ENCODE data around the gene SEBOX. TPM values are rescaled to one million over a fixed set of nuclear protein-coding genes. Genes with fewer than 3 reads are reported as not detected.

Gene SEBOX
- total RNA-seq, 4 donors from 2014 or later: not detected

- DNase-seq: no peak
These were observed 20.5 kb downstream of the SEBOX start for GRCh38 chr17:28344435-28344901.

GRCh38 chr17:28344011-28344410 lies 21.0 kb downstream of the SEBOX start:
- Histone ChIP-seq H3K27me3 (no peaks in the 10 kb centered on the region), H3K9me3 (no peaks in the 10 kb centered on the region), H3K36me3 (no peaks in the 10 kb centered on the region), H3K27ac (no peak overlapping the region), H3K4me1 (no peaks in the 10 kb centered on the region), H3K4me3 (no peak overlapping the region)
- no peak for DNase-seq
- intact Hi-C loops (cut with DNase I; ENCODE audit: low total_unique reads): no loop called here
- TF ChIP-seq POLR2A (IDR thresholded peaks at IDR 0.05) (no peak), CTCF (IDR thresholded peaks at IDR 0.05) (no peak)

More at GRCh38 chr17:28344435-28344901, 20.5 kb downstream of the SEBOX start:
- Histone ChIP-seq H3K27me3 (no peaks in the 10 kb centered on the region), H3K36me3 (no peaks in the 10 kb centered on the region), H3K4me1 (no peaks in the 10 kb centered on the region), H3K4me3 (no peak overlapping the region), H3K9me3 (no peaks in the 10 kb centered on the region), H3K27ac (no peak overlapping the region)
- intact Hi-C loops (cut with DNase I; ENCODE audit: low total_unique reads): no loop called here
- no peak for TF ChIP-seq POLR2A (IDR thresholded peaks at IDR 0.05)
- no peak for TF ChIP-seq CTCF (IDR thresholded peaks at IDR 0.05)

- no peak for DNase-seq
- no peak overlapping the region for H3K4me3 ChIP-seq
- H3K27me3 ChIP-seq: no peaks in the 10 kb centered on the region
- no peaks in the 10 kb centered on the region for H3K36me3 ChIP-seq
- intact Hi-C loops (cut with DNase I; ENCODE audit: low total_unique reads): no loop called here
- no peaks in the 10 kb centered on the region for H3K4me1 ChIP-seq
- TF ChIP-seq CTCF (IDR thresholded peaks at IDR 0.05): no peak
- TF ChIP-seq POLR2A (IDR thresholded peaks at IDR 0.05): no peak
- H3K9me3 ChIP-seq: no peaks in the 10 kb centered on the region
- no peak overlapping the region for H3K27ac ChIP-seq
These were observed 21.5 kb downstream of the SEBOX start for GRCh38 chr17:28343491-28343932.

GRCh38 chr17:28342313-28342712 lies 22.7 kb downstream of the SEBOX start:
- H3K27me3 ChIP-seq: no peaks in the 10 kb centered on the region
- DNase-seq: no peak
- intact Hi-C loops (cut with DNase I; ENCODE audit: low total_unique reads): no loop called here
- H3K36me3 ChIP-seq: no peaks in the 10 kb centered on the region
- no peaks in the 10 kb centered on the region for H3K9me3 ChIP-seq
- no peak for TF ChIP-seq POLR2A (IDR thresholded peaks at IDR 0.05)
- TF ChIP-seq CTCF (IDR thresholded peaks at IDR 0.05): no peak
- H3K27ac ChIP-seq: no peak overlapping the region
- H3K4me1 ChIP-seq: peaks cover 0 to 8% of the 10 kb centered on the region in 2 donors
- no peak overlapping the region for H3K4me3 ChIP-seq

- Histone ChIP-seq H3K4me1 (peaks cover 5 to 15% of the 10 kb centered on the region in 2 donors), H3K36me3 (no peaks in the 10 kb centered on the region), H3K4me3 (no peak overlapping the region), H3K27me3 (no peaks in the 10 kb centered on the region), H3K9me3 (no peaks in the 10 kb centered on the region), H3K27ac (no peak overlapping the region)
- no peak for DNase-seq
- intact Hi-C loops (cut with DNase I; ENCODE audit: low total_unique reads): no loop called here
- no peak for TF ChIP-seq POLR2A (IDR thresholded peaks at IDR 0.05)
- TF ChIP-seq CTCF (IDR thresholded peaks at IDR 0.05): no peak
These were observed 23.5 kb downstream of the SEBOX start for GRCh38 chr17:28341516-28341915.

Data from uterus (tissue), 4 donors.